Kidney (tissue), 14 donors: ENCODE measurements around the gene FLNB. TPM values are rescaled to one million over a fixed set of nuclear protein-coding genes. Genes with fewer than 3 reads are reported as not detected.
A peak's percentile ranks its signal among the peaks of the same experiment; 100 is the strongest.

Source experiments
- DNase-seq, 5 donors: peaks; one replicate each; pipeline ENCODE4 v3.0.0-alpha.2; 2013 to 2020
- FAIRE-seq: peaks from 2 replicates; lab custom pipeline; 2012; peaks lifted over from hg19 to GRCh38; lab: Jason Lieb, UNC
- H3K27ac ChIP-seq, 2 donors: one replicate each; pipeline ENCODE4 v1.7.0; 2013; ENCODE audit warnings: low read depth in 2 of 2, low read length in 2 of 2, inconsistent platforms in 1 of 2
- H3K27me3 ChIP-seq: one replicate; pipeline ENCODE4 v1.7.1; 2013; ENCODE audit warnings: low read length, inconsistent platforms; ENCODE audit not compliant: control insufficient read depth, insufficient read depth
- H3K36me3 ChIP-seq, 3 donors: one replicate each; pipeline versions ENCODE4 v1.7.0 to v1.7.1; 2013; ENCODE audit warnings: low read length in 3 of 3, control low read depth in 1 of 3, inconsistent platforms in 1 of 3; ENCODE audit not compliant: insufficient read depth in 3 of 3, control insufficient read depth in 2 of 3
- H3K4me1 ChIP-seq, 3 donors: one replicate each; pipeline versions ENCODE4 v1.7.0 to v1.7.1; 2013; ENCODE audit warnings: low read length in 3 of 3, inconsistent platforms in 1 of 3, low read depth in 1 of 3; ENCODE audit not compliant: control insufficient read depth in 2 of 3, insufficient read depth in 2 of 3
- H3K4me3 ChIP-seq, 3 donors: one replicate each; pipeline versions ENCODE4 v1.7.0 to v1.8.1; 2013; ENCODE audit warnings: low read length in 3 of 3, control low read depth in 1 of 3, inconsistent platforms in 1 of 3
- H3K9ac ChIP-seq, 3 donors: one replicate each; pipeline versions ENCODE4 v1.7.0 to v1.7.1; 2013; ENCODE audit warnings: low read length in 3 of 3, control low read depth in 1 of 3, inconsistent platforms in 1 of 3
- H3K9me3 ChIP-seq, 3 donors: one replicate each; pipeline versions ENCODE4 v1.7.0 to v1.7.1; 2013; ENCODE audit warnings: low read length in 3 of 3, control low read depth in 1 of 3, inconsistent platforms in 1 of 3; ENCODE audit not compliant: control insufficient read depth in 2 of 3, insufficient read depth in 1 of 3
- CTCF ChIP-seq: IDR thresholded peaks from 3 replicates; pipeline ENCODE4 v1.5.1; 2012; ENCODE audit warnings: mild to moderate bottlenecking, moderate library complexity, borderline replicate concordance; ENCODE audit not compliant: insufficient read depth; ENCODE audit errors: extremely low read depth
- intact Hi-C: fragments of 100-400 bp; cut with DNase I; formaldehyde crosslinking; loops from one replicate; pipeline ENCODE4 v1.11.1; 2022
- polyA plus RNA-seq: library from polyadenylated mRNA; stranded (reverse); fragments of 350-450 nt; fragmentation: Illumina TruSeq; extraction: RNeasy Lipid Tissue Mini Kit (QIAGEN cat#74804); gene quantifications from one replicate; pipeline ENCODE4 v1.2.3, GENCODE V29; 2014; ENCODE audit warnings: low read depth, low replicate concordance; ENCODE audit not compliant: insufficient read depth
- total RNA-seq: library from RNA; stranded (reverse); fragmentation: NEBNext Ultra II Directional; extraction: Animal tissue kit (Norgen Biotek cat#: 25700); gene quantifications from one replicate; pipeline ENCODE4 v1.2.1, GENCODE V29; 2021
- donor health status: control.
- donor health status: control.
- donor health status: control.
- donor health status: control.
- donor health status: control.
- donor health status: DM: yes; HTN: yes; CAD: no.
- donor health status: Normal renal cell carcinoma (clear cell type).

Gene FLNB
- total and polyA plus RNA-seq, 2 donors from 2014 or later = 115 to 216 TPM

GRCh38 chr3:57972531-57973111, 35.6 kb upstream of the FLNB start:
- no peak for TF ChIP-seq CTCF
- Histone ChIP-seq H3K27ac (no peak overlapping the region), H3K4me3 (no peak overlapping the region), H3K36me3 (no peaks in the 10 kb centered on the region), H3K9me3 (no peaks in the 10 kb centered on the region), H3K4me1 (peaks cover 0 to 4% (median 0%) of the 10 kb centered on the region in 3 donors), H3K9ac (no peak overlapping the region), H3K27me3 (no peaks in the 10 kb centered on the region)
- intact Hi-C loops = no loop called here
- FAIRE-seq (no peak), DNase-seq (no peak)

GRCh38 chr3:57973715-57974477, 34.3 kb upstream of the FLNB start:
- no peak overlapping the region for H3K4me3 ChIP-seq
- no peak for TF ChIP-seq CTCF
- H3K36me3 ChIP-seq = no peaks in the 10 kb centered on the region
- H3K9me3 ChIP-seq = no peaks in the 10 kb centered on the region
- H3K27me3 ChIP-seq = no peaks in the 10 kb centered on the region
- H3K4me1 ChIP-seq = peaks cover 0 to 7% (median 0%) of the 10 kb centered on the region in 3 donors
- H3K9ac ChIP-seq = no peak overlapping the region
- intact Hi-C loops = no loop called here
- DNase-seq (no peak), FAIRE-seq (no peak)
- no peak overlapping the region for H3K27ac ChIP-seq

- FAIRE-seq = no peak
- DNase-seq = peak in 1 of 5 donors; percentile 39
- Histone ChIP-seq H3K27ac (peak overlapping the region in 1 of 2 donors; percentile 14), H3K36me3 (no peaks in the 10 kb centered on the region), H3K4me3 (no peak overlapping the region), H3K27me3 (no peaks in the 10 kb centered on the region), H3K4me1 (peaks cover 0 to 7% (median 0%) of the 10 kb centered on the region in 3 donors), H3K9ac (no peak overlapping the region), H3K9me3 (no peaks in the 10 kb centered on the region)
- intact Hi-C loops = no loop called here
- no peak for TF ChIP-seq CTCF
Observed at GRCh38 chr3:57974796-57975388, 33.3 kb upstream of the FLNB start.
